HEK293 (cell line): ENCODE data around the gene PTPRN2.

Experiments
- CTCF ChIA-PET: fragments of 350-600 bp; formaldehyde crosslinking; extraction: SDS; loops from one replicate; lab custom pipeline; 2021; ENCODE audit warnings: antibody characterized with exemption; lab: Yijun Ruan, JAX
- POLR2A ChIA-PET: fragments of 300-600 bp; formaldehyde crosslinking; extraction: SDS; loops from one replicate; lab custom pipeline; 2020; ENCODE audit warnings: antibody characterized with exemption, inconsistent platforms; lab: Yijun Ruan, JAX
- H3K27ac ChIP-seq: fragments of 200-500 bp; sonication (Bioruptor generic); 2 replicates; pipeline ENCODE4 v1.5.1; 2014; ENCODE audit warnings: low read depth, low read length, control low read depth, inconsistent platforms; ENCODE audit errors: extremely low read depth
- H3K36me3 ChIP-seq, 2 experiments: fragments of 200-500 bp in 1 of 2; sonication (Bioruptor generic) in 1 of 2; 1 replicate in 1 of 2; 2 replicates in 1 of 2; pipeline ENCODE4 v1.5.1; 2014 to 2017; ENCODE audit warnings: inconsistent platforms in 2 of 2, low read length in 2 of 2; ENCODE audit not compliant: control insufficient read depth in 2 of 2, insufficient read depth in 1 of 2
- H3K4me1 ChIP-seq: fragments of 200-500 bp; sonication (Bioruptor generic); 2 replicates; pipeline ENCODE4 v1.5.1; 2014; ENCODE audit warnings: mild to moderate bottlenecking, low read length, inconsistent platforms; ENCODE audit not compliant: control insufficient read depth, insufficient read depth
- H3K4me3 ChIP-seq: 2 replicates; pipeline ENCODE4 v1.5.1; 2011; ENCODE audit warnings: low read depth, mild to moderate bottlenecking, control low read depth, low read length, moderate library complexity
- H3K9me3 ChIP-seq: fragments of 200-500 bp; sonication (Bioruptor generic); 2 replicates; pipeline ENCODE4 v1.5.1; 2014; ENCODE audit warnings: low read depth, low read length, inconsistent platforms; ENCODE audit not compliant: control insufficient read depth, insufficient read depth
- ATF2 ChIP-seq: fragments of 450-650 bp; formaldehyde crosslinking; IDR thresholded peaks from 2 replicates; pipeline ENCODE4 v1.5.1; 2016; ENCODE audit warnings: missing biosample characterization, missing genetic modification characterization, low read depth
- BCL11A ChIP-seq: fragments of 450-650 bp; formaldehyde crosslinking; IDR thresholded peaks from 2 replicates; pipeline ENCODE4 v1.5.1; 2016; ENCODE audit warnings: low read depth, missing biosample characterization, missing genetic modification characterization
- BCL6B ChIP-seq: fragments of 450-650 bp; formaldehyde crosslinking; IDR thresholded peaks from 2 replicates; pipeline ENCODE4 v1.5.1; 2017; ENCODE audit warnings: missing biosample characterization, missing genetic modification characterization
- FEZF1 ChIP-seq: fragments of 450-650 bp; formaldehyde crosslinking; IDR thresholded peaks from 2 replicates; pipeline ENCODE4 v1.5.1; 2016; ENCODE audit warnings: missing biosample characterization, missing genetic modification characterization
- KLF10 ChIP-seq: fragments of 450-650 bp; IDR thresholded peaks from 2 replicates; pipeline ENCODE4 v1.5.1; 2018; ENCODE audit warnings: missing biosample characterization, mild to moderate bottlenecking, missing genetic modification characterization
- PRDM1 ChIP-seq: fragments of 450-650 bp; formaldehyde crosslinking; IDR thresholded peaks from 2 replicates; pipeline ENCODE4; 2016; ENCODE audit warnings: missing biosample characterization, missing genetic modification characterization
- TCF7L2 ChIP-seq: IDR thresholded peaks from 2 replicates; pipeline ENCODE4 v1.6.1; 2011; ENCODE audit warnings: low read depth, mild to moderate bottlenecking, inconsistent platforms, low read length, moderate library complexity, borderline replicate concordance
- ZNF10 ChIP-seq: fragments of 450-650 bp; formaldehyde crosslinking; IDR thresholded peaks from 2 replicates; pipeline ENCODE4 v1.5.1; 2017; ENCODE audit warnings: missing biosample characterization, missing genetic modification characterization
- ZNF132 ChIP-seq: fragments of 450-650 bp; formaldehyde crosslinking; IDR thresholded peaks from 2 replicates; pipeline ENCODE4 v1.5.1; 2017; ENCODE audit warnings: missing biosample characterization, missing genetic modification characterization, borderline replicate concordance
- ZNF140 ChIP-seq: fragments of 450-650 bp; formaldehyde crosslinking; IDR thresholded peaks from 2 replicates; pipeline ENCODE4 v1.5.1; 2016; ENCODE audit warnings: missing biosample characterization, missing genetic modification characterization
- ZNF146 ChIP-seq: fragments of 450-650 bp; formaldehyde crosslinking; IDR thresholded peaks from 2 replicates; pipeline ENCODE4 v1.5.1; 2016; ENCODE audit warnings: missing biosample characterization, missing genetic modification characterization
- ZNF155 ChIP-seq: fragments of 450-650 bp; formaldehyde crosslinking; IDR thresholded peaks from 2 replicates; pipeline ENCODE4 v1.5.1; 2016; ENCODE audit warnings: missing biosample characterization, missing genetic modification characterization
- ZNF16 ChIP-seq: fragments of 450-650 bp; formaldehyde crosslinking; IDR thresholded peaks from 2 replicates; pipeline ENCODE4 v1.5.1; 2016; ENCODE audit warnings: low read depth, missing biosample characterization, missing genetic modification characterization
- ZNF19 ChIP-seq: fragments of 450-650 bp; formaldehyde crosslinking; IDR thresholded peaks from 2 replicates; pipeline ENCODE4; 2016; ENCODE audit warnings: missing biosample characterization, missing genetic modification characterization, low read depth
- ZNF426 ChIP-seq: fragments of 450-650 bp; formaldehyde crosslinking; IDR thresholded peaks from 2 replicates; pipeline ENCODE4 v1.5.1; 2017; ENCODE audit warnings: missing biosample characterization, missing genetic modification characterization, mild to moderate bottlenecking, inconsistent platforms, moderate library complexity
- ZNF544 ChIP-seq: fragments of 450-650 bp; formaldehyde crosslinking; IDR thresholded peaks from 2 replicates; pipeline ENCODE4 v1.5.0; 2017; ENCODE audit warnings: missing biosample characterization, missing genetic modification characterization
- ZNF600 ChIP-seq: fragments of 450-650 bp; formaldehyde crosslinking; IDR thresholded peaks from 2 replicates; pipeline ENCODE4 v1.5.1; 2016; ENCODE audit warnings: missing biosample characterization, missing genetic modification characterization
- ZNF610 ChIP-seq: fragments of 450-650 bp; formaldehyde crosslinking; IDR thresholded peaks from 2 replicates; pipeline ENCODE4 v1.5.1; 2016; ENCODE audit warnings: missing biosample characterization, missing genetic modification characterization, borderline replicate concordance
- ZNF76 ChIP-seq: fragments of 450-650 bp; formaldehyde crosslinking; IDR thresholded peaks from 2 replicates; pipeline ENCODE4; 2016; ENCODE audit warnings: low read depth, missing biosample characterization, missing genetic modification characterization, borderline replicate concordance
- TF ChIP-seq, protein P1 (sequence below): fragments of 450-650 bp; formaldehyde crosslinking; IDR thresholded peaks from 2 replicates; pipeline ENCODE4 v1.5.1; 2016; ENCODE audit warnings: missing biosample characterization, missing genetic modification characterization
- TF ChIP-seq, protein P2 (sequence below): fragments of 450-650 bp; formaldehyde crosslinking; IDR thresholded peaks from 2 replicates; pipeline ENCODE4 v1.5.1; 2017; ENCODE audit warnings: missing biosample characterization, mild to moderate bottlenecking, missing genetic modification characterization, moderate library complexity

The PTPRN2 gene

GRCh38 chr7:157784041-157784835 lies 803.4 kb downstream of the PTPRN2 start:
- no peaks in the 10 kb centered on the region for H3K36me3 ChIP-seq
- H3K27ac ChIP-seq: no peak overlapping the region
- CTCF ChIA-PET: no interaction called here
- H3K4me1 ChIP-seq: no peaks in the 10 kb centered on the region
- H3K4me3 ChIP-seq: no peak overlapping the region
- TF ChIP-seq FEZF1 (tag by site-specific recombination) (no peak), ZNF16 (no peak), ZNF600 (tag by site-specific recombination) (no peak), ZNF155 (tag by site-specific recombination) (no peak), ZNF140 (no peak), ZNF544 (no peak), BCL11A (no peak)
- TF ChIP-seq, protein P1, sequence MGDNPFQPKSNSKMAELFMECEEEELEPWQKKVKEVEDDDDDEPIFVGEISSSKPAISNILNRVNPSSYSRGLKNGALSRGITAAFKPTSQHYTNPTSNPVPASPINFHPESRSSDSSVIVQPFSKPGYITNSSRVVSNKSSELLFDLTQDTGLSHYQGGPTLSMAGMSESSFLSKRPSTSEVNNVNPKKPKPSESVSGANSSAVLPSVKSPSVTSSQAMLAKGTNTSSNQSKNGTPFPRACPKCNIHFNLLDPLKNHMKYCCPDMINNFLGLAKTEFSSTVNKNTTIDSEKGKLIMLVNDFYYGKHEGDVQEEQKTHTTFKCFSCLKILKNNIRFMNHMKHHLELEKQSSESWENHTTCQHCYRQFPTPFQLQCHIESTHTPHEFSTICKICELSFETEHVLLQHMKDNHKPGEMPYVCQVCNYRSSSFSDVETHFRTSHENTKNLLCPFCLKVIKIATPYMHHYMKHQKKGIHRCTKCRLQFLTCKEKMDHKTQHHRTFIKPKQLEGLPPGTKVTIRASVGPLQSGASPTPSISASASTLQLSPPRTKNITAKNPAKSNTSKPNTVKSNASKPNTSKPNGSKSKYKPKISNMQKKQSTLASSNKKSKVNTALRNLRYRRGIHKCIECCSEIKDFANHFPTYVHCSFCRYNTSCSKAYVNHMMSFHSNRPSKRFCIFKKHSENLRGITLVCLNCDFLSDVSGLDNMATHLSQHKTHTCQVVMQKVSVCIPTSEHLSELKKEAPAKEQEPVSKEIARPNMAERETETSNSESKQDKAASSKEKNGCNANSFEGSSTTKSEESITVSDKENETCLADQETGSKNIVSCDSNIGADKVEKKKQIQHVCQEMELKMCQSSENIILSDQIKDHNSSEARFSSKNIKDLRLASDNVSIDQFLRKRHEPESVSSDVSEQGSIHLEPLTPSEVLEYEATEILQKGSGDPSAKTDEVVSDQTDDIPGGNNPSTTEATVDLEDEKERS (tag by site-specific recombination): no peak
- TF ChIP-seq, protein P2, sequence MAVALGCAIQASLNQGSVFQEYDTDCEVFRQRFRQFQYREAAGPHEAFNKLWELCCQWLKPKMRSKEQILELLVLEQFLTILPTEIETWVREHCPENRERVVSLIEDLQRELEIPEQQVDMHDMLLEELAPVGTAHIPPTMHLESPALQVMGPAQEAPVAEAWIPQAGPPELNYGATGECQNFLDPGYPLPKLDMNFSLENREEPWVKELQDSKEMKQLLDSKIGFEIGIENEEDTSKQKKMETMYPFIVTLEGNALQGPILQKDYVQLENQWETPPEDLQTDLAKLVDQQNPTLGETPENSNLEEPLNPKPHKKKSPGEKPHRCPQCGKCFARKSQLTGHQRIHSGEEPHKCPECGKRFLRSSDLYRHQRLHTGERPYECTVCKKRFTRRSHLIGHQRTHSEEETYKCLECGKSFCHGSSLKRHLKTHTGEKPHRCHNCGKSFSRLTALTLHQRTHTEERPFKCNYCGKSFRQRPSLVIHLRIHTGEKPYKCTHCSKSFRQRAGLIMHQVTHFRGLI: no peak
- H3K9me3 ChIP-seq: no peaks in the 10 kb centered on the region
- POLR2A ChIA-PET: no interaction called here

DNA sequence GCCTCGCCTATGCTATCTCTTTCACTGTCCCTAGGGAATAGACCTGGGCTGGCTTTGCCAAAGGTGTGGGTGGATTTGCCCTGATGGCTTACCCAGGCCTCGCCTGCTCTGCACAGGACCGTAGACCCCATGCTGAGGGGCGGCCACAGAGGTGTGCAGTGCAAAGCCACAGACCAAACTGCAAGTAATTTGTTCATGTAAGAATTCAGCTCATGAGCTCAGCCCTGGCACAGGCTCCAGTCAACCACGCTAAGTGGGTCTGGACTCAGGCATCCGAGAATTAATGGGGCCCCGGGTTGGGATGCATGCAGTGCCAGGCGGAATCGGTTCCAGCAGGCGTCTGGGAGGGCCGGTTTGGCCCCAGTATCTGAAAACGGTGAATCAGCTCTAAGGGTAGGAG lies 805.6 kb downstream of the PTPRN2 start:
- ChIA-PET CTCF (interaction anchor here (0.6 to 0.8 kb wide), 2 partner anchors 349 to 370 kb away, joined by 3 to 4 read pairs; no protein-coding TSS in a partner anchor), POLR2A (no interaction called here)
- no peak overlapping the region for H3K4me3 ChIP-seq
- TF ChIP-seq, protein P2: no peak
- TF ChIP-seq ZNF10 (tag by site-specific recombination): no peak
- TF ChIP-seq ZNF132 (tag by site-specific recombination): no peak
- TF ChIP-seq ZNF146 (tag by site-specific recombination): no peak
- no peak for TF ChIP-seq TCF7L2
- TF ChIP-seq ZNF19 (tag by site-specific recombination): no peak
- TF ChIP-seq ATF2 (tag by site-specific recombination): no peak
- TF ChIP-seq ZNF426 (tag by site-specific recombination): no peak
- no peak for TF ChIP-seq BCL6B (tag by site-specific recombination)
- TF ChIP-seq ZNF76: no peak
- no peak for TF ChIP-seq BCL11A
- TF ChIP-seq ZNF610: no peak
- TF ChIP-seq PRDM1 (tag by site-specific recombination): no peak
- TF ChIP-seq KLF10 (tag by site-specific recombination): no peak
- H3K4me1 ChIP-seq: no peaks in the 10 kb centered on the region
- H3K36me3 ChIP-seq: no peaks in the 10 kb centered on the region
- no peaks in the 10 kb centered on the region for H3K9me3 ChIP-seq
- no peak overlapping the region for H3K27ac ChIP-seq
